ENCODE results near the gene MEGF9. TPM values are rescaled to one million over a fixed set of nuclear protein-coding genes. Genes with fewer than 3 reads are reported as not detected.

The MEGF9 gene
- polyA plus RNA-seq, 1 of the 3 experiments (the other 2 are of a cell fraction): 1.8 TPM

DNA sequence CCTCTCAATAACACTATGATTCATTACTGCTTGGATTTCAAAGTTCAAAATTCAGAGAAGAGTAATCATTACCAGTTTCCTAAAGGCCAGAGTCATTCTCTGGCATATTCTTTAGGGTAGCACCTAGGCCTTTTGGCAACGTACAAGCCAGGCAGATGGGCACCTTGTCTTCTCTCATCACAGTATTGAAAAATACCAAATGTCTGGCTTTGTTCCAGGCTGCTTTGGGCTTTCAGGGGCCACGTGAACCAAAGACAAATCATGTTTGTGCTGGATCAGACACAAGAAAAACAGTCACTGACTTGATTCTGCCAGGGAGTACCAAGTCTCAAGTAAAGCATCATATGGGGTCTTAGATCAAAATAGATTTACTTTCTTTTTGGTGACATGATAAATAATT, 15.5 kb downstream of the MEGF9 start (continued):
- TF ChIP-seq RXRA (IDR thresholded peaks at IDR 0.05; ENCODE audit: borderline replicate concordance, low read depth) (no peak), FOSL2 (IDR thresholded peaks at IDR 0.05; ENCODE audit: borderline replicate concordance, low read depth) (no peak), EZH2phosphoT487 (IDR thresholded peaks at IDR 0.05; ENCODE audit: borderline replicate concordance, low read depth) (no peak)
- TF ChIP-seq, protein P1, sequence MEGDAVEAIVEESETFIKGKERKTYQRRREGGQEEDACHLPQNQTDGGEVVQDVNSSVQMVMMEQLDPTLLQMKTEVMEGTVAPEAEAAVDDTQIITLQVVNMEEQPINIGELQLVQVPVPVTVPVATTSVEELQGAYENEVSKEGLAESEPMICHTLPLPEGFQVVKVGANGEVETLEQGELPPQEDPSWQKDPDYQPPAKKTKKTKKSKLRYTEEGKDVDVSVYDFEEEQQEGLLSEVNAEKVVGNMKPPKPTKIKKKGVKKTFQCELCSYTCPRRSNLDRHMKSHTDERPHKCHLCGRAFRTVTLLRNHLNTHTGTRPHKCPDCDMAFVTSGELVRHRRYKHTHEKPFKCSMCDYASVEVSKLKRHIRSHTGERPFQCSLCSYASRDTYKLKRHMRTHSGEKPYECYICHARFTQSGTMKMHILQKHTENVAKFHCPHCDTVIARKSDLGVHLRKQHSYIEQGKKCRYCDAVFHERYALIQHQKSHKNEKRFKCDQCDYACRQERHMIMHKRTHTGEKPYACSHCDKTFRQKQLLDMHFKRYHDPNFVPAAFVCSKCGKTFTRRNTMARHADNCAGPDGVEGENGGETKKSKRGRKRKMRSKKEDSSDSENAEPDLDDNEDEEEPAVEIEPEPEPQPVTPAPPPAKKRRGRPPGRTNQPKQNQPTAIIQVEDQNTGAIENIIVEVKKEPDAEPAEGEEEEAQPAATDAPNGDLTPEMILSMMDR (IDR thresholded peaks at IDR 0.05): no peak
- TF ChIP-seq, protein P2, sequence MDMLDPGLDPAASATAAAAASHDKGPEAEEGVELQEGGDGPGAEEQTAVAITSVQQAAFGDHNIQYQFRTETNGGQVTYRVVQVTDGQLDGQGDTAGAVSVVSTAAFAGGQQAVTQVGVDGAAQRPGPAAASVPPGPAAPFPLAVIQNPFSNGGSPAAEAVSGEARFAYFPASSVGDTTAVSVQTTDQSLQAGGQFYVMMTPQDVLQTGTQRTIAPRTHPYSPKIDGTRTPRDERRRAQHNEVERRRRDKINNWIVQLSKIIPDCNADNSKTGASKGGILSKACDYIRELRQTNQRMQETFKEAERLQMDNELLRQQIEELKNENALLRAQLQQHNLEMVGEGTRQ (IDR thresholded peaks at IDR 0.05; ENCODE audit: borderline replicate concordance, low read depth, low read length): no peak

DNA sequence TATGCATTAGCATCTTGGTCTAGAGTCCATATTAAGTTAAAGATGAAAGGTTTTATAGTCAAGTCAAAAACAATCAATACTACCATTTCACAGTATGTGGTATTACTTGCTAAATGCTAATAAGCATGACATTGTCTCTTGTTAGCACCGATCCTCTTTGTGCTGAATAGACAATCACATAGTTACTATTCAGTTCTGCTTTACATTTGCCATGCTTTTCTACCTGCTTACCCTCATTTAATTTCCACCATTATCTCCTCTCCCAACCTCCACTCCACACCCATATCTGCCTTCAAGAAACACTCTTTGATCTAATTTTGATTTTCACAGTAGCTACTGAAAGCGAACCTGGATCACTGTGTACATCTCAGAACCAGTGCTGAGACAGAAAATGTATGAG, 16.8 kb downstream of the MEGF9 start:
- peak overlapping the region in 1 of 2 experiments; percentile 30; a peak in 1 of 4 replicates for H3K27ac ChIP-seq (ENCODE audit: low read depth in 2 of 2, low read length in 1 of 2)
- 0 out of 2 replicates have a peak, but pooled peaks cover 3% of the 10 kb centered on the region for H3K79me2 ChIP-seq (ENCODE audit: insufficient read depth)
- 91% methylated on average over 2 of the region's 2 CpGs for WGBS (ENCODE audit: low lambda C conversion rate)
- POLR2A ChIA-PET: no interaction called here
- no peak overlapping the region for H3K4me3 ChIP-seq (ENCODE audit: low read depth in 2 of 2, low read length in 1 of 2)
- peaks cover 43% of the 10 kb centered on the region for H3F3A ChIP-seq (replicated peaks; ENCODE audit: insufficient read depth)
- no peaks in the 10 kb centered on the region for H3K9me2 ChIP-seq
- no peak overlapping the region for H2AFZ ChIP-seq (ENCODE audit: low read depth)
- no peak for TF ChIP-seq TEAD4 (IDR thresholded peaks at IDR 0.05; ENCODE audit: borderline replicate concordance, insufficient read depth)
- TF ChIP-seq, protein P3, sequence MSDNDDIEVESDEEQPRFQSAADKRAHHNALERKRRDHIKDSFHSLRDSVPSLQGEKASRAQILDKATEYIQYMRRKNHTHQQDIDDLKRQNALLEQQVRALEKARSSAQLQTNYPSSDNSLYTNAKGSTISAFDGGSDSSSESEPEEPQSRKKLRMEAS (IDR thresholded peaks at IDR 0.05; ENCODE audit: low read depth): no peak
- no peak for TF ChIP-seq GABPA (IDR thresholded peaks at IDR 0.05; ENCODE audit: low read depth)
- no peak overlapping the region for H3K4me2 ChIP-seq
- DNase-seq: no peak
- no peak overlapping the region for H3K9ac ChIP-seq
- H3K36me3 ChIP-seq (replicated peaks in 1 of 2; ENCODE audit: control insufficient read depth in 1 of 2, insufficient read depth in 2 of 2, low read length in 1 of 2): no peaks in the 10 kb centered on the region
- H3K9me3 ChIP-seq: no peaks in the 10 kb centered on the region
- H4K20me1 ChIP-seq (ENCODE audit: insufficient read depth): no peaks in the 10 kb centered on the region
- H3K4me1 ChIP-seq (ENCODE audit: control insufficient read depth in 1 of 2, insufficient read depth in 2 of 2, low read depth in 1 of 2, low read length in 1 of 2): peaks cover 9 to 37% of the 10 kb centered on the region in 2 experiments
- CTCF ChIA-PET: interaction anchor here (0.6 kb wide), 1 partner anchor 42 kb away, joined by 3 read pairs; no protein-coding TSS in a partner anchor
- no peaks in the 10 kb centered on the region for H3K27me3 ChIP-seq (ENCODE audit: insufficient read depth)

DNA sequence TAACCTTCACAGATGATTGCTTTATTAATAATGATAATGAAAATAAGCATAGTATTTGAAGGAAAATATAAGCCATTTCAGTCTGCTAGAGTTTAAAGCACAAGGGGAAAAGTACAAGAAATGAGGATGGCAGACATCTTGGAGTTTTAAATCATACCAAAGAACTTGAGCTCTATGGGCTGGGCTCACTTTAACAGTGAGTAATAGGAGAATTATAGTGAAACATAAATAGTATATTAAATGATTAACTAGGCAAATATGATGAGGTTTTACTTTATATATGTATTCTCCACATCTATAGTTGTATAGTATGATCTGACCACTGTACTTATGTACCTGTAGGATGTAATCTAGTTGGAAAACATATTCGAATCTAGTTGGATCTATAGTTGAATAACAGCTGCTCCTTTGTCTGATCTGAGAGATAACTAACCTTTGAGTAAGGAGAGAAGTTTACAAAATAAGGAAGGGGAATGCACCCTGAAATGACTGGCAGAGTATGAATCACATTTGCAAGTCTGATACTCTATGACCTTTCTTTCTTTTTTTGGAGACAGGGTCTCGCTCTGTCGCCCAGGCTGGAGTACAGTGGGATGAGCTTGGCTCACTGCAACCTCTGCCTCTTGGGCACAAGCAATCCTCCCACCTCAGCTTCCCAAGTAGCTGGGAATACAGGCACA, 17.6 kb downstream of the MEGF9 start:
- Histone ChIP-seq H4K20me1 (ENCODE audit: insufficient read depth) (no peaks in the 10 kb centered on the region), H3K27me3 (ENCODE audit: insufficient read depth) (no peaks in the 10 kb centered on the region), H3K79me2 (ENCODE audit: insufficient read depth) (0 out of 2 replicates have a peak, but pooled peaks cover 3% of the 10 kb centered on the region), H3K36me3 (replicated peaks in 1 of 2; ENCODE audit: control insufficient read depth in 1 of 2, insufficient read depth in 2 of 2, low read length in 1 of 2) (no peaks in the 10 kb centered on the region), H3K4me2 (no peak overlapping the region; the same call in 1 of the 2 replicates), H3K9ac (no peak overlapping the region), H3F3A (replicated peaks; ENCODE audit: insufficient read depth) (peaks cover 37% of the 10 kb centered on the region), H3K4me1 (ENCODE audit: control insufficient read depth in 1 of 2, insufficient read depth in 2 of 2, low read depth in 1 of 2, low read length in 1 of 2) (peaks cover 9 to 37% of the 10 kb centered on the region in 2 experiments), H2AFZ (ENCODE audit: low read depth) (no peak overlapping the region), H3K4me3 (ENCODE audit: low read depth in 2 of 2, low read length in 1 of 2) (no peak overlapping the region), H3K9me2 (no peaks in the 10 kb centered on the region), H3K27ac (ENCODE audit: low read depth in 2 of 2, low read length in 1 of 2) (peak overlapping the region in 1 of 2 experiments; percentile 30; a peak in 2 of 4 replicates), H3K9me3 (no peaks in the 10 kb centered on the region)
- TF ChIP-seq FOSL2 (IDR thresholded peaks at IDR 0.05; ENCODE audit: borderline replicate concordance, low read depth): 0 out of 2 replicates have a peak, but pooled peaks have one; percentile 17
- TF ChIP-seq YY1 (IDR thresholded peaks at IDR 0.05; ENCODE audit: low read depth): no peak
- no peak for TF ChIP-seq RFX5 (IDR thresholded peaks at IDR 0.05; ENCODE audit: low read length)
- TF ChIP-seq CHD2 (IDR thresholded peaks at IDR 0.05; ENCODE audit: low read length, partially characterized antibody): no peak
- 70% methylated on average over 3 of the region's 3 CpGs for WGBS (ENCODE audit: low lambda C conversion rate)
- ChIA-PET POLR2A (no interaction called here), CTCF (interaction anchor here (0.6 to 0.9 kb wide), 2 partner anchors 9 to 43 kb away, joined by 3 read pairs; no protein-coding TSS in a partner anchor)
- DNase-seq: no peak

Data from SK-N-SH (cell line).